GM10266 (cell line): ENCODE results near the gene RETREG3.

ENCODE experiments used
- DNase-seq: peaks from one replicate; pipeline ENCODE4 v3.0.0; 2012; ENCODE audit errors: extremely low spot score
- CTCF ChIP-seq: IDR thresholded peaks from 2 replicates; pipeline ENCODE4 v1.5.1; 2012; ENCODE audit warnings: mild to moderate bottlenecking, low read depth; ENCODE audit not compliant: control insufficient read depth, insufficient read depth; ENCODE audit errors: missing control alignments

The RETREG3 gene

DNA sequence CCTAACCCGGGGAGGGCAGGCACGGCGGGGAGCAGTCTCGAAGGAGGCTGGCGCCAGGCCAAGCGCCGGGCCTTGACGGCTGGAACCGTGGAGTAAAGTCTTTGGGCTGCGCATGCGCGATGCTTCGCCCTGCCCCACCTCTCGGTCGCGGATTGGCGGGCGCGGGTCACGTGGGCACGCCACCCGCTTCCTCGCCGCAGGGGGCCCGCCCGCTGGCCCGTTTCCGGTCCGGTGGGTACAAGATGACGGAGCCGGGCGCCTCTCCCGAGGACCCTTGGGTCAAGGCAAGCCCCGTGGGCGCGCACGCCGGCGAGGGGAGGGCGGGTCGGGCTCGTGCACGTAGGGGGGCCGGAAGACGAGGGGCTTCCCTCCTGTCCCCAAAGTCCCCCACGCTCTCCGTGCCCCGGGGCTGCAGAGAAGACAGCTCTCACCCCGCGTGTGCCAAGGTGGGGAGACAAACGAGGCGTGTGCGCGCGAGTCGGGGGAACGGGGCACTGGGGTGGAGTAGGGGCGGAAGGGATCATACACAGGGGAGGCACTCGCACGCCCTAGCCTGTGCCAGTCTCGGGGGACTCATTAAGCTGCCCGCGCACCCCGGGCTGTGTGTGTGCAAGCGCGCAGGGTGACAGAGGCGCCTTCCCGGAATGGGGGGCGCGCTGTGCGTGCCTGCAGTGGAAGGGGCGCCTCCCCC, 42.1 kb downstream of the RETREG3 start, which contains the start of gene MLX:
TSS of gene MLX (plus strand) at position 218 of the 691 bp plus-strand sequence. CDS start at position 243, 25 bp downstream.
- peak; percentile 100 for DNase-seq
- TF ChIP-seq CTCF = no peak

- no peak for TF ChIP-seq CTCF
- DNase-seq = no peak
These were observed 42.8 kb downstream of the RETREG3 start for GRCh38 chr17:42566215-42566882.

GRCh38 chr17:42565523-42566214, 43.5 kb downstream of the RETREG3 start:
- no peak for TF ChIP-seq CTCF
- no peak for DNase-seq

- no peak for TF ChIP-seq CTCF
- DNase-seq = no peak
These were observed 44.2 kb downstream of the RETREG3 start for GRCh38 chr17:42564815-42565522.

DNA sequence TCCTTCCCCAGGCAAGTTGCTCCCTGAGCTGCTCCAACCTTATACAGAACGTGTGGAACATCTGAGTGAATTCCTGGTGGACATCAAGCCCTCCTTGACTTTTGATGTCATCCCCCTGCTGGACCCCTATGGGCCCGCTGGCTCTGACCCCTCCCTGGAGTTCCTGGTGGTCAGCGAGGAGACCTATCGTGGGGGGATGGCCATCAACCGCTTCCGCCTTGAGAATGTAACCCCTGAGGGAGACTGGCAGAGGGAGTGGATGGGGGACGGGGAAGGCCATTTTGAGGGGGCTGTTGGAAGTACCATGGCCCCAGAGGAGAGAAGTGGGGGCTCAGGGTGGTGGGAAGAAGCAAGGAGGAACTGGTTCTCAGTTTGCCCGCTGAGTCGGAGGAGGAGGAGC, 45.2 kb downstream of the RETREG3 start:
- no peak for TF ChIP-seq CTCF
- DNase-seq = no peak

DNA sequence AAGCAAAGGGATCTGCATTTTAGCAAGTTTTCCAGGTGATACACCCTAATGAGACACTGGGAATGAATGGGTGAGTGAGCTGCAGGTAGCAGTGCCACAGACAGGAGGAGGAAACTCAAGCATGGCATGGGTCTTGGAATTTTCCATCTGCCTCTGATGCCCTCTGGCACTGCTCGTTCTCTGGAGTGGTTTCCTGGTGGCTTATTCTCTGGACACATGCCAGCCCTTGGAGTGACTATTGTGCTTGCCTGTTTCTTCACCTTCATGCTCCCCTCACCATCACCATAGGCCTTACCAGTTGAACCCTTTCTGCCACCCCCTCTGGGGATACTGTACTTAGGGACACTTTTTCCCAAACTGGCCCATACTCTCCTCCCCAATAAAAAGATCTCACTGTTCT, 45.6 kb downstream of the RETREG3 start:
- TF ChIP-seq CTCF = no peak
- no peak for DNase-seq
